Progenitor cell of endocrine pancreas (in vitro differentiated cells): Measurements from ENCODE around the gene PCLO. TPM values are rescaled to one million over a fixed set of nuclear protein-coding genes. Genes with fewer than 3 reads are reported as not detected.

ENCODE experiments used
- DNase-seq: peaks from one replicate; pipeline ENCODE4 v3.0.0; 2021; ENCODE audit warnings: low spot score; ENCODE audit not compliant: unreplicated experiment
- H3K27ac Mint-ChIP-seq: 2 replicates; pipeline ENCODE4 v1.8.0; 2021; ENCODE audit warnings: mild to moderate bottlenecking, moderate library complexity, mixed read lengths
- H3K27me3 Mint-ChIP-seq: 2 replicates; pipeline ENCODE4 v1.8.0; 2021; ENCODE audit warnings: mixed read lengths
- H3K36me3 Mint-ChIP-seq: 2 replicates; pipeline ENCODE4 v1.8.0; 2022; ENCODE audit warnings: mixed read lengths; ENCODE audit not compliant: insufficient read depth
- H3K4me1 Mint-ChIP-seq: 2 replicates; pipeline ENCODE4 v1.8.0; 2021; ENCODE audit warnings: low read depth, mixed read lengths
- H3K4me3 Mint-ChIP-seq: 2 replicates; pipeline ENCODE4 v1.8.0; 2021; ENCODE audit warnings: low read depth, mild to moderate bottlenecking, moderate library complexity, mixed read lengths
- H3K9me3 Mint-ChIP-seq: 2 replicates; pipeline ENCODE4 v1.8.0; 2021; ENCODE audit warnings: low read depth, mixed read lengths
- total RNA-seq: library from RNA; stranded (reverse); gene quantifications from 2 replicates; pipeline ENCODE4 v1.2.1, GENCODE V29; 2021
- TF ChIP-seq, protein P1 (sequence below): fragments of 200-600 bp; sonication (generic); IDR thresholded peaks from one replicate; pipeline ENCODE4 v1.5.0; 2021; ENCODE audit warnings: antibody characterized with exemption, mild to moderate bottlenecking; ENCODE audit not compliant: unreplicated experiment

PCLO gene
- total RNA-seq, 1 donor from 2014 or later, result 11.9 TPM

DNA sequence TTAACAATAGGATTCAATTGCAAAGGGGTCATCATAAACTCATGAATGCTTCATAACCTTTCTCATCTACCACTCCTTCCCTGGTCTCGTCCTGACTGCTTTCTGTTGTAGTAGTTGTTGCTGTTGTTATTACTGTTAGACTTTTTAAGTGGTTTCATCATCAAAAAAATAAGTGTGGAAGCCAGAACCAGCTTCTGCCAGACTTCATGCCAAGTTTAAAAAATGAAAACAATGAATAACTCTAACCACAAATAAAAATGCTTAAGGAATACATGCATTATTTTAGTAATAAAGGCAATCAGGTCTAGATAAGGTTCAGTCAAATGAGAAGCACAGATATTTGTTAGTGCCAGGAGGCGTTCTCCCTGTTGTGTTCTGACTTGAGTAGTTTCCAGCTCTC, 85.4 kb downstream of the PCLO start:
- H3K9me3 Mint-ChIP-seq, result no peaks in the 10 kb centered on the region
- no peak overlapping the region for H3K4me3 Mint-ChIP-seq
- TF ChIP-seq, protein P1, sequence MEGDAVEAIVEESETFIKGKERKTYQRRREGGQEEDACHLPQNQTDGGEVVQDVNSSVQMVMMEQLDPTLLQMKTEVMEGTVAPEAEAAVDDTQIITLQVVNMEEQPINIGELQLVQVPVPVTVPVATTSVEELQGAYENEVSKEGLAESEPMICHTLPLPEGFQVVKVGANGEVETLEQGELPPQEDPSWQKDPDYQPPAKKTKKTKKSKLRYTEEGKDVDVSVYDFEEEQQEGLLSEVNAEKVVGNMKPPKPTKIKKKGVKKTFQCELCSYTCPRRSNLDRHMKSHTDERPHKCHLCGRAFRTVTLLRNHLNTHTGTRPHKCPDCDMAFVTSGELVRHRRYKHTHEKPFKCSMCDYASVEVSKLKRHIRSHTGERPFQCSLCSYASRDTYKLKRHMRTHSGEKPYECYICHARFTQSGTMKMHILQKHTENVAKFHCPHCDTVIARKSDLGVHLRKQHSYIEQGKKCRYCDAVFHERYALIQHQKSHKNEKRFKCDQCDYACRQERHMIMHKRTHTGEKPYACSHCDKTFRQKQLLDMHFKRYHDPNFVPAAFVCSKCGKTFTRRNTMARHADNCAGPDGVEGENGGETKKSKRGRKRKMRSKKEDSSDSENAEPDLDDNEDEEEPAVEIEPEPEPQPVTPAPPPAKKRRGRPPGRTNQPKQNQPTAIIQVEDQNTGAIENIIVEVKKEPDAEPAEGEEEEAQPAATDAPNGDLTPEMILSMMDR, result no peak
- no peaks in the 10 kb centered on the region for H3K36me3 Mint-ChIP-seq
- DNase-seq, result no peak
- H3K27ac Mint-ChIP-seq, result peak overlapping the region; percentile 48
- peaks cover 2% of the 10 kb centered on the region for H3K4me1 Mint-ChIP-seq
- no peaks in the 10 kb centered on the region for H3K27me3 Mint-ChIP-seq

GRCh38 chr7:83072576-83073517, 89.8 kb downstream of the PCLO start:
- H3K36me3 Mint-ChIP-seq, result no peaks in the 10 kb centered on the region
- H3K4me1 Mint-ChIP-seq, result peaks cover 2% of the 10 kb centered on the region
- TF ChIP-seq, protein P1, result peak; percentile 33
- no peaks in the 10 kb centered on the region for H3K9me3 Mint-ChIP-seq
- no peak overlapping the region for H3K4me3 Mint-ChIP-seq
- no peak for DNase-seq
- H3K27me3 Mint-ChIP-seq, result no peaks in the 10 kb centered on the region
- no peak overlapping the region for H3K27ac Mint-ChIP-seq

GRCh38 chr7:83065714-83066113, 97.0 kb downstream of the PCLO start:
- H3K4me3 Mint-ChIP-seq, result no peak overlapping the region

GRCh38 chr7:83060218-83060617, 102.5 kb downstream of the PCLO start:
- H3K4me1 Mint-ChIP-seq, result no peaks in the 10 kb centered on the region
- DNase-seq, result no peak
- H3K36me3 Mint-ChIP-seq, result no peaks in the 10 kb centered on the region
- TF ChIP-seq, protein P1, result no peak
- H3K9me3 Mint-ChIP-seq, result no peaks in the 10 kb centered on the region
- H3K4me3 Mint-ChIP-seq, result no peak overlapping the region
- H3K27ac Mint-ChIP-seq, result no peak overlapping the region
- no peaks in the 10 kb centered on the region for H3K27me3 Mint-ChIP-seq

More at GRCh38 chr7:83065714-83066113, 97.0 kb downstream of the PCLO start:
- DNase-seq, result no peak
- no peaks in the 10 kb centered on the region for H3K36me3 Mint-ChIP-seq
- H3K4me1 Mint-ChIP-seq, result no peaks in the 10 kb centered on the region
- TF ChIP-seq, protein P1, result no peak
- H3K27me3 Mint-ChIP-seq, result no peaks in the 10 kb centered on the region
- no peak overlapping the region for H3K27ac Mint-ChIP-seq
- no peaks in the 10 kb centered on the region for H3K9me3 Mint-ChIP-seq

GRCh38 chr7:83058667-83059066, 104.0 kb downstream of the PCLO start:
- Mint-ChIP-seq H3K9me3 (no peaks in the 10 kb centered on the region), H3K27me3 (no peaks in the 10 kb centered on the region), H3K4me1 (no peaks in the 10 kb centered on the region), H3K36me3 (no peaks in the 10 kb centered on the region), H3K4me3 (no peak overlapping the region), H3K27ac (no peak overlapping the region)
- TF ChIP-seq, protein P1, result no peak
- DNase-seq, result no peak
